Activated effector memory CD4-positive, alpha-beta T cell treated with Interleukin-2 at 50 U/mL for 16 hours (primary cell): ENCODE results near the gene NNT.
A peak's percentile ranks its signal among the peaks of the same experiment; 100 is the strongest.
"Not testable (repeated sequence)": the region's sequence is repeated elsewhere in the genome, so short reads cannot be mapped to it uniquely, and the experiment has no call there.

Experiments
- DNase-seq: peaks from one replicate; pipeline ENCODE4 v3.0.0-alpha.2; 2020

The NNT gene

GRCh38 chr5:43602461-43603343 lies at the start of gene NNT:
NNT (plus strand) TSS chr5:43603180; CDS start chr5:43609196, 6,016 bp downstream.
- peak; percentile 70 for DNase-seq

DNA sequence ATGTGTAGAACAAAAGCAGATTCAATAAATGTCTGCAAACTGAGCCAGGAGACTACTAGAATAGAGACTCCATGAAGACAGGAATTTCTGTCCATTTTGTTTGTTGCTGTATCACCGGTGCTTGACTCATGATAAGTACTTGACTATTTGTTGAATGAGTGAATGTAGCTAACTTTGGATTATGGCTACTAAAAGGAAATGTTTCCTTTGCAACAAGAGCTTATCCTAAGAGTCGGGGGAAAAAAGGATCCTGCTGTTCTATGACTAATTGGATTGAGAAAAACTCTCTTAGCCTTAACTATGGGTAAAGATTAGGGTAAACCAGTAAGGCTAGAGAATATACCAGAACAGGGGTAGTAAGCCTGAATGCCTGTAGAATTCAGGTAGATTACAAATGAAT lies 49.6 kb upstream of the NNT start:
- no peak for DNase-seq

DNA sequence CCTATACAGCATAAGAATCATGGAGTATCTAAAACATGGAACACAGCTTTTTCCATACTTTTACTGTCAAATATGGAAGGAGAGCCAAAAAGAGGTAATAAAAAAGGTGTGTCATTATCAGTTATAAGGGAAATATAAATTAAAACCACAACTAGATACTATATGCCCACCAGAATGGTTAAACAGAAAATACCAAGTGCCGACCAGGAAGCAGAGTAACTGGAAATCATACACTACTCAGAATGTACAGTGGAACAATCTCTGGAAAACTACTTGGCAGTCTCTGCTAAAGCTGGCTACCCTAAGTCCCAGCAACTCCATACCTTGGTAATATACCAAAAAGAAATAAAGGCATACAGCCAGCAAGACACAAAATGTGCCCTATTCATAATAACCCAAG lies 48.5 kb upstream of the NNT start:
- DNase-seq: no peak

DNA sequence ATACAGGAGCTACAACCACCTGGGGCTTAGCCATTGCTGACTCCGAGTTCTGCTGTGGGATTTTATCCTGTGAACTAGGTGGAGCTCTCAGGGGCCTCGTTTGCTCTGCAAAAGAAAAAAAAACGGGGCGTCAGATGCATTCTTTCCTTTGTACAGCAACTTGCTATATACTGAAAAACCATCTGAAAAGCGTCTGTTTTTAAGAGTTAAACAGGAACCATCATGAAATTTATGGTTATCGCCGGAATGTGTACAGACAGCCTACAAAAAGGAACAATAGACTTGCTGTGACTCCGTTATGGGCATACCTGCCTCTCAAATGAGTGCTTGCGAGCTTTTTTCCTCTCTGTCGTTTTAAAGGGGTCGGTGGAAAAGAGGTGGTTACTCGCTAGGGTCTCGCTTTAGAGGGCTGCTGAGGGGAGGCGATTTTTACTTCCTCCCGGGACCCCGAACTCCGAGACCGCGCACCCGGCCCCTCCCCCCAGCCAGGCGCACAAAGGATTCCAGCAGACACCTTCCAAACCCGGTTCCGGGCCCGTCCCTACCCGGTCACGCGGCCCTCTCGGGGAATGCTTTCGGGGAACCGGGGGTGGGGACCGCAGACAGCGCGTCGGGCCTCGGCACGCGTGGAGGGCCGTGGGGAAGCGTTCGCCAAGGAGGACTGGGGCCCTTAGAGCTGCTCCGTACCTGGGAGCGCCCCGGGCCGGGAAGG lies 46.9 kb upstream of the NNT start:
- DNase-seq: peak; percentile 40

- not testable (repeated sequence) for DNase-seq
Measured at GRCh38 chr5:43556607-43556856, 46.4 kb upstream of the NNT start.

- peak; percentile 77 for DNase-seq
Measured at GRCh38 chr5:43556857-43557542, 46.0 kb upstream of the NNT start, which contains the start of gene PAIP1. PAIP1 (minus strand) TSS chr5:43557077; CDS start chr5:43556846, 231 bp downstream.

DNA sequence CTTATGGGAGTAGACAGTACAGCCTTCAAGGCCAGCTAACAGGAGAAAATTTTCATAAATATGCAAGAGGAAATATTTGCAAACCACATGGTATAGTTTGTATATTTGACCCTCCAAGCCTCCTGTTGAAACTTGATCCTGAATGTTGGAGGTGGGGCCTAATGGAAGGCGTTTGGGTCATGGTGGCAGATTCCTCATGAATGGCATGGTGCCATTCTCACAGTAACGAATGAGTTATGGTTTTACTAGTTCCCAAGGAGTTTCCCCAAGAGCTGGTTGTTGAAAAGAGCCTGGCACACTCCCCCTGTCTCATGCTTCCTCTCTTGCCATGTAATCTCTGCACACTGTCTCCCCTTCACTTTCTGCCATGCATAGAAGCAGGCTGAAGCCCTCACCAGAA lies 42.9 kb upstream of the NNT start:
- no peak for DNase-seq

GRCh38 chr5:43561356-43561755 lies 41.6 kb upstream of the NNT start:
- DNase-seq: no peak

GRCh38 chr5:43563321-43563720 lies 39.7 kb upstream of the NNT start:
- no peak for DNase-seq

DNA sequence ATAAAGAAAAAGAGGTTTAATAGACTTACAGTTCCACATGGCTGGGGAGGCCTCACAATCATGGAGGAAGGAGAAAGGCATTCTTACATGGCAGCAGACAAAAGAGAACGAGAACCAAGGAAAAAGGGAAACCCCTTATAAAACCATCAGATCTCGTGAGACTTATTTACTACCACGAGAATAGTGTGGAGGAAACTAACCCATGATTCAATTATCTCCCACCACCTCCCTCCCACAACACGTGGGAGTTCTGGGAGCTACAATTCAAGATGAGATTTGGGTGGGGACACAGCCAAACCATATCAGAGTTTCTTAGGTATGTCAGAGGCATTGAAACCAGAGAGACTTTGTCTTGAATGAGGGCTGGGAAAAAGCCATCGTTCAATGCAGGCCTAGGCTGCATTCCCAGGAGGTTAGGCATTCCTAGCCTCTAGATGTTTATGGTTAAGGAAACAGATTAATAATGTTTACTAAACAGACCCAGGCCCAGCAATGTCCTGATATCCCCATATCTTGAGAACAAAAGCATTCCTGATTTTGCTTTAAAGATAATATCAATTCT lies 38.6 kb upstream of the NNT start:
- no peak for DNase-seq

GRCh38 chr5:43565043-43565442 lies 37.9 kb upstream of the NNT start:
- DNase-seq: no peak

DNA sequence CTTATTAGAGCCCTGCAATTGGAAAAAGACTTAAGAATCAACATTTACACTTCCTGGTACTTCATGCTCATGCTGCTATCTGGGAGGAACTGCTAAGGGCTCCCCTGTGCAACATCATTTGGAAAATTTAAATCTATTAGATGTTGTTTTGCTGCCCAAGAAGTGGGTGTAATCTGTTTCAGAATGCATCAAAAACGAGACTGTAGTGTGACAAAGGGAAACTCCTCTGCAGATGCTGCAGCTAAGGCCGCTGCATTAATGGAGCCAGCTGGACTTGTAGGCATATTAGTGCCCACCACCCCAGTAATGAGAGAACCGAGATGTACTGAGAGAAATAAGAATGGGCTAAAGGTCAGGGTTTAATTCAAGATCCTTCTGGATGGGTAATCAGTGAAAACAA lies 35.0 kb upstream of the NNT start:
- no peak for DNase-seq

DNA sequence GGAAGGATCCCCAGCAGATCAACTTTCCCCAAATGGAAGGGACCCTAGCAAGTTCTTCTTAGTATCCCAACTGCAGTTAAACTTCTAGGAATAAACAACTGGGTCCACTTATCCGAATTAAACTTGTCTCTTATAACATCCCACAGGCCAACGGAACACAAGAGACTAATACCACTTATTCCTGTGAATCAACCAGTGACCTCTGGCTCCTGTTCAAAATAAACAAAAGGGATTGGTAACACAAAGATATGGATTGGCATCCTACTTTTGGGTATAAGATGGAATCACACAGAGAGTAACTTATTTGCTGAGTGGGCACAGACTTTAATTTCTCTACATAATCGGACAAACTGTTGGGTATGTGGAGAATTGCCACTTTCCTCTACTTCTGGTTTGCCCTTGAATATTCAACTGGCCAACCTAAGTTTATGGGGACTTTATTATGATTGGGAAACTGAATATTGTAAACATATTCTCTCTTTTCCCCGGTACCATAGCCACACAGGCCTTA lies 33.7 kb upstream of the NNT start:
- no peak for DNase-seq

DNA sequence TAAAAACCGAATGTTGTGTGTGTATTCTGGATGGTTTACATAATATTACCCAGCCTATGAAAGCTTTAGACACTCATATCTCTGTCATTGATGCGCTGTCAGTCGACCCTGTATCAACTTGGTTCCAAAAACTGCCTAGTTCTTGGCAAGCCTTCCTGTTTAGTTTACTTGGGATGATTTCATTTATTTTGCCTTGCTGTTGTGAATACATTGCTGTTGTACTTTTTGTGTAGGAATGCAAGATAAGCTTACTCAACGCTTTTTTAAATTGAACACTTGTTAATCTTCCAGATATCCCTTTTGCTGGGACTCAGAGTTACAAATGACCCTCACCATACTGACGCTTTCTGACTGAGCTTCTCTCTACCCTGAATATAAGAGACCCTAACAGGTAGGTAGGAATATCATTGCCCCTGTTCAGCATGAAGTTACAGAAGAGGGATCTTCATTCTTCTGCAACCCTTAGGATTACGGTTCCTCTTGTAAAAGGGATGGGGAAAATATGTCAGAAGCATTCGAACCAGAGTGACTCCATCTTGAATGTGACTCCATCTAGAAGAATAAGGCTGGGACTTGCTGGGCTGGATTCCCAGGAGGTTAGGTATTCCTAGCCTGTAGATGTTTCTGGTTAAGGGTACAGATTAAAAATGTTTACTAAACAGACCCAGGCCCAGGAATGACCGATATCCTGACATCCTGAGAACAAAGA lies 32.4 kb upstream of the NNT start:
- no peak for DNase-seq

- no peak for DNase-seq
Measured at GRCh38 chr5:43571237-43571636, 31.7 kb upstream of the NNT start.

DNA sequence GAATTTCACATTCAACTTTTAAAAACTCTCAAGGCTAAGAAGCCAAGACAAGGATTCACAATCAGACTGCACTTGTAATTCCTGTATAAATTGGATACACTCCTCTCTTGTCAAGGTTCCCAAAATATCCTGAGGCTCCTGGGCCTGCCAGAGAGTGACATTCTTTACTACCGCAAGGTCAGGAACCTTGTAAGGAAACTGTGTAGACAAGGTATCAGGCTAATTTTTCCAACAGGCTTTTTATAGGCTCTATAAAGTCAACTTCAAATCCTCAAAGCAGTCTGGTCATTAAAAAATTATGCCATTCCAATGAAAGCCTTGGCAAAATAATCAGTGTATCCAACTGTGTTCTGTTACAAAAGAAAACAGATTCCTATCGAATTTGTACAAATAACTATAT lies 30.6 kb upstream of the NNT start:
- DNase-seq: no peak

DNA sequence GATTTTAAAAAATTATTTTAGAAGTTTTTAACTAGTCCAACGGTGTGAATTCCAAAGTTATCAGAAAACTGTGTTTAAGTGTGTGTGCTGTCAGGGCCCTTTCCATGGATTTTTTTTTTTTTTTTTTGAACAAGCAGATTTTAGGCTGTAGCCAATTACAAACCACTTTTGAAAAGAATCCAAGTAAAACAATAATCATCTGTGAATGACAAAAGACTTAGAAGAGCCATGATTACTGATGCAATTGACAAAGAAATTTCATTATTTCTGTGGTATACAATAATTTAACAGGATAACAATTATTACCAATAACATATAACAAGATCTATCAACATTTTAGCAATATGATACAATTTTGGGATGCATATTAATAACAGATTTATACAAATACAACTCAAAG lies 29.9 kb upstream of the NNT start:
- no peak for DNase-seq

DNA sequence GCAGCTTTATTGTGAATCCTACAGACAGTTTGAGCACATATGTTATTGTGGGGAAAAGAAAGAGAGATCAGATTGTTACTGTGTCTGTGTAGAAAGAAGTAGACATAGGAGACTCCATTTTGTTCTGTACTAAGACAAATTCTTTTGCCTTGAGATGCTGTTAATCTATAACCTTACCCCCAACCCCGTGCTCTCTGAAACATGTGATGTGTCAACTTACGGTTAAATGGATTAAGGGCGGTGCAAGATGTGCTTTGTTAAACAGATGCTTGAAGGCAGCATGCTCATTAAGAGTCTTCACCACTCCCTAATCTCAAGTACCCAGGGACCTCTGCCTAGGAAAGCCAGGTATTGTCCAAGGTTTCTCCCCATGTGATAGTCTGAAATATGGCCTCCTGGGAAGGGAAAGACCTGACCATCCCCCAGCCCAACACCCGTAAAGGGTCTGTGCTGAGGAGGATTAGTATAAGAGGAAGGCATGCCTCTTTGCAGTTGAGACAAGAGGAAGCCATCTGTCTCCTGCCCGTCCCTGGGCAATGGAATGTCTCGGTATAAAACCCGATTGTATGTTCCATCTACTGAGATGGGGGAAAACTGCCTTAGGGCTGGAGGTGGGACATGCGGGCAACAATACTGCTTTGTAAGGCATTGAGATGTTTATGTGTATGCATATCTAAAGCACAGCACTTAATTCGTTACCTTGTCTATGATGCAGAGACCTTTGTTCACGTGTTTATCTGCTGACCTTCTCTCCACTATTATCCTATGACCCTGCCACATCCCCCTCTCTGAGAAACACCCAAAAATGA lies 22.4 kb upstream of the NNT start:
- not testable (repeated sequence) for DNase-seq

GRCh38 chr5:43581398-43581797 lies 21.6 kb upstream of the NNT start:
- DNase-seq: no peak

GRCh38 chr5:43582082-43583005 lies 20.6 kb upstream of the NNT start:
- DNase-seq: no peak

DNA sequence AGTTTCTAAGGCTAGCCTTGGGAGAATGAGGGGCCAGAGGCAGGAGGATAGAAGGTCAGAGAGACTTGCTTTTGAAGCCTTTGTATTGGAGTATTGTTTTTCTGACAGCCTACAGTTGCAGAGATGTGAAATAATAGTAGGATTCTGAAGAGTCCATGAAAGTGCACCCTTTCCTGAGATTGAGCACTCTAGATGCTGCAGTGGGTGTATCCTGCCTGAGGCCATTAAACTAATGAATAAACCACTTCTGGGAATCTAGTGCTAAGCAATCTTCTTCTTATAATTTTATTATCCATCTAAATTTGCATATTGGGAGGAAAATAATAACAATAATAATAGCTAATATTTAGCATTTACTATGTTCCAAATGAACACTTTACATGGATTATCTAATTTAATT lies 19.3 kb upstream of the NNT start:
- no peak for DNase-seq
